A673 (cell line): Measurements from ENCODE around the gene ELOVL6. TPM values are rescaled to one million over a fixed set of nuclear protein-coding genes. Genes with fewer than 3 reads are reported as not detected.

Experiments used
- BruUV-seq: library from RNA; stranded (reverse); fragments of 400-500 nt; replicated peaks from 2 replicates; lab custom pipeline; 2021; lab: Mats Ljungman, UMichigan
- CTCF ChIA-PET: fragments of 300-600 bp; sonication (Branson Sonifier 250); formaldehyde crosslinking; loops from one replicate; lab custom pipeline; 2022; ENCODE audit warnings: antibody characterized with exemption; lab: Charles Lee
- POLR2A ChIA-PET: fragments of 300-600 bp; sonication (Branson Sonifier 250); formaldehyde crosslinking; loops from one replicate; lab custom pipeline; 2022; ENCODE audit warnings: antibody characterized with exemption; ENCODE audit not compliant: low non-redundant PET; lab: Charles Lee
- DNase-seq: peaks from one replicate; pipeline ENCODE4 v3.0.0-alpha.2; 2015; ENCODE audit warnings: low spot score
- H3K27ac ChIP-seq: fragments of 200-600 bp; sonication (generic); 2 replicates; pipeline ENCODE4 v1.5.1; 2016; ENCODE audit warnings: mixed run types, low read depth, mild to moderate bottlenecking, mixed read lengths, antibody characterized with exemption, low read length; ENCODE audit not compliant: poor library complexity, severe bottlenecking
- H3K27me3 ChIP-seq: fragments of 200-600 bp; sonication (generic); replicated peaks from 2 replicates; pipeline ENCODE4 v1.6.1; 2017; ENCODE audit warnings: mixed run types, low read depth, mild to moderate bottlenecking, mixed read lengths, antibody characterized with exemption, low read length; ENCODE audit not compliant: insufficient read depth, poor library complexity
- H3K36me3 ChIP-seq: fragments of 200-600 bp; sonication (generic); 2 replicates; pipeline ENCODE4 v1.6.1; 2016; ENCODE audit warnings: mixed run types, mild to moderate bottlenecking, mixed read lengths, antibody characterized with exemption, low read length; ENCODE audit not compliant: insufficient read depth, poor library complexity, severe bottlenecking
- H3K4me1 ChIP-seq: fragments of 200-600 bp; sonication (generic); 2 replicates; pipeline ENCODE4 v1.6.1; 2017; ENCODE audit warnings: mixed run types, mild to moderate bottlenecking, mixed read lengths, antibody characterized with exemption, low read length; ENCODE audit not compliant: insufficient read depth, poor library complexity, severe bottlenecking
- H3K4me3 ChIP-seq: fragments of 200-600 bp; sonication (generic); 2 replicates; pipeline ENCODE4 v1.5.1; 2016; ENCODE audit warnings: low read depth, mixed run types, mild to moderate bottlenecking, mixed read lengths, low read length; ENCODE audit not compliant: poor library complexity, severe bottlenecking
- H3K9me3 ChIP-seq: fragments of 200-600 bp; sonication (generic); 2 replicates; pipeline ENCODE4 v1.6.1; 2016; ENCODE audit warnings: mixed run types, low read depth, mild to moderate bottlenecking, mixed read lengths, antibody characterized with exemption, low read length; ENCODE audit not compliant: poor library complexity, severe bottlenecking
- EZH2 ChIP-seq: fragments of 200-600 bp; sonication (generic); IDR thresholded peaks from 2 replicates; pipeline ENCODE4 v1.6.1; 2017; ENCODE audit warnings: borderline replicate concordance, low read depth, mild to moderate bottlenecking, mixed read lengths, antibody characterized with exemption, low read length; ENCODE audit not compliant: poor library complexity, severe bottlenecking
- intact Hi-C: fragments of 100-400 bp; cut with micrococcal nuclease; formaldehyde crosslinking; loops from one replicate; pipeline ENCODE4 v1.10.0; 2022; ENCODE audit not compliant: unreplicated experiment
- total RNA-seq: library from RNA; stranded (reverse); gene quantifications from 2 replicates; pipeline ENCODE4 v1.2.3, GENCODE V29; 2021
- TF ChIP-seq, protein P1 (sequence below): fragments of 300-800, 200-600 bp; sonication (generic); conservative IDR thresholded peaks from 2 replicates; pipeline ENCODE4 v1.5.1; 2017; ENCODE audit warnings: low read depth, mild to moderate bottlenecking, antibody characterized with exemption, low read length, moderate library complexity, mixed read lengths

ELOVL6 gene
- total RNA-seq, 1 experiment from 2014 or later: 50.0 TPM

- intact Hi-C loops: no loop called here
- ChIA-PET CTCF (no interaction called here), POLR2A (no interaction called here)
- H3K4me3 ChIP-seq: no peak overlapping the region
- no TSS peak for BruUV-seq
- H3K9me3 ChIP-seq: no peaks in the 10 kb centered on the region
- no peak for DNase-seq
- H3K4me1 ChIP-seq: no peaks in the 10 kb centered on the region
- no peak overlapping the region for H3K27ac ChIP-seq
- TF ChIP-seq, protein P1, sequence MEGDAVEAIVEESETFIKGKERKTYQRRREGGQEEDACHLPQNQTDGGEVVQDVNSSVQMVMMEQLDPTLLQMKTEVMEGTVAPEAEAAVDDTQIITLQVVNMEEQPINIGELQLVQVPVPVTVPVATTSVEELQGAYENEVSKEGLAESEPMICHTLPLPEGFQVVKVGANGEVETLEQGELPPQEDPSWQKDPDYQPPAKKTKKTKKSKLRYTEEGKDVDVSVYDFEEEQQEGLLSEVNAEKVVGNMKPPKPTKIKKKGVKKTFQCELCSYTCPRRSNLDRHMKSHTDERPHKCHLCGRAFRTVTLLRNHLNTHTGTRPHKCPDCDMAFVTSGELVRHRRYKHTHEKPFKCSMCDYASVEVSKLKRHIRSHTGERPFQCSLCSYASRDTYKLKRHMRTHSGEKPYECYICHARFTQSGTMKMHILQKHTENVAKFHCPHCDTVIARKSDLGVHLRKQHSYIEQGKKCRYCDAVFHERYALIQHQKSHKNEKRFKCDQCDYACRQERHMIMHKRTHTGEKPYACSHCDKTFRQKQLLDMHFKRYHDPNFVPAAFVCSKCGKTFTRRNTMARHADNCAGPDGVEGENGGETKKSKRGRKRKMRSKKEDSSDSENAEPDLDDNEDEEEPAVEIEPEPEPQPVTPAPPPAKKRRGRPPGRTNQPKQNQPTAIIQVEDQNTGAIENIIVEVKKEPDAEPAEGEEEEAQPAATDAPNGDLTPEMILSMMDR: no peak
- no peak for TF ChIP-seq EZH2
- no peaks in the 10 kb centered on the region for H3K36me3 ChIP-seq
- no peaks in the 10 kb centered on the region for H3K27me3 ChIP-seq
These were observed 3.1 kb upstream of the ELOVL6 start for GRCh38 chr4:110201502-110201901.

GRCh38 chr4:110200689-110201088, 2.3 kb upstream of the ELOVL6 start:
- peaks cover 1% of the 10 kb centered on the region for H3K4me1 ChIP-seq
- H3K9me3 ChIP-seq: no peaks in the 10 kb centered on the region
- BruUV-seq: no TSS peak
- DNase-seq: no peak
- H3K4me3 ChIP-seq: no peak overlapping the region
- POLR2A ChIA-PET: no interaction called here
- H3K27me3 ChIP-seq: no peaks in the 10 kb centered on the region
- intact Hi-C loops: no loop called here
- no peaks in the 10 kb centered on the region for H3K36me3 ChIP-seq
- CTCF ChIA-PET: no interaction called here
- no peak overlapping the region for H3K27ac ChIP-seq
- no peak for TF ChIP-seq EZH2
- TF ChIP-seq, protein P1: no peak

DNA sequence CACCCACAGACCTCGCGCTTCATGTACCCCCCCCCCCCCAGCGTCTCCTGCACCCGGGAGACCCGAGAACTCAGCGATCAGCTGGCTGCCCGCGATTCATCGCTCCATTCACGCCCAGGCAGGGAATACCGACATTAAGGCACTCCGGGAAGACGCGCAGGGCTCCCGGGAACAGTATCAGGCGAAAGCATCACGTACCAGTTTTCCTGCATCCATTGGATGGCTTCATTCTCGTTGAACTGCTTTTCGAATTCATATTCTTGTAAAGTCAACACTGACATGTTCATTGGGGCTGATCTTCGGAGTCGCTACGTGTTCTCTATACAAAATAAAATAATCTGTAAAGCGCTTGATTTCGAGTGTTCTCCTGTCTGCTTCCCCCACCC, 373 bp downstream of the ELOVL6 start:
- H3K27me3 ChIP-seq: no peaks in the 10 kb centered on the region
- POLR2A ChIA-PET: no interaction called here
- BruUV-seq: no TSS peak
- DNase-seq: no peak
- peak overlapping the region; percentile 97 for H3K27ac ChIP-seq
- peaks cover 3% of the 10 kb centered on the region for H3K36me3 ChIP-seq
- peak overlapping the region; percentile 87 for H3K4me3 ChIP-seq
- intact Hi-C loops: loop anchor here (5.0 kb wide), 4 partner anchors 111 to 191 kb away; no protein-coding TSS in a partner anchor
- no peaks in the 10 kb centered on the region for H3K9me3 ChIP-seq
- H3K4me1 ChIP-seq: peaks cover 25% of the 10 kb centered on the region
- TF ChIP-seq, protein P1: no peak
- no peak for TF ChIP-seq EZH2
- CTCF ChIA-PET: interaction anchor here (1.2 kb wide), 1 partner anchor 10 kb away, joined by 3 read pairs; no protein-coding TSS in a partner anchor
